Endothelial cell of umbilical vein (primary cell): ENCODE measurements around the gene SLC18A3. TPM values are rescaled to one million over a fixed set of nuclear protein-coding genes. Genes with fewer than 3 reads are reported as not detected.

ENCODE experiments used
- BruUV-seq: library from RNA; stranded (reverse); fragments of 400-500 nt; replicated peaks from 2 replicates; lab custom pipeline; 2021; lab: Mats Ljungman, UMichigan
- CTCF ChIA-PET: fragments of 300-600, 350-600 bp; sonication (Branson Sonifier 250); formaldehyde crosslinking; loops from one replicate; lab custom pipeline; 2021; ENCODE audit warnings: antibody characterized with exemption, inconsistent platforms; lab: Charles Lee
- POLR2A ChIA-PET: fragments of 300-600, 350-600 bp; sonication (Branson Sonifier 250); formaldehyde crosslinking; loops from one replicate; lab custom pipeline; 2021; ENCODE audit warnings: antibody characterized with exemption, inconsistent platforms; lab: Charles Lee
- DNase-seq: peaks from one replicate; pipeline ENCODE4 v3.0.0-alpha.2; 2011; ENCODE audit warnings: low read depth, low spot score
- FAIRE-seq: peaks from 2 replicates; lab custom pipeline; 2011; peaks lifted over from hg19 to GRCh38; lab: Jason Lieb, UNC
- H2AFZ ChIP-seq: 2 replicates; pipeline ENCODE4 v1.6.0; 2012; ENCODE audit warnings: low read depth, low read length, control low read depth, inconsistent platforms
- H3K27ac ChIP-seq: 2 replicates; pipeline ENCODE4 v1.5.1; 2011; ENCODE audit warnings: low read depth, mild to moderate bottlenecking, control low read depth, low read length, moderate library complexity; ENCODE audit not compliant: insufficient read depth
- H3K27me3 ChIP-seq, 2 experiments: 2 replicates each; pipeline versions ENCODE4 v1.6.0 to v1.6.1; 2011; ENCODE audit warnings: low read length in 2 of 2, mixed read lengths in 1 of 2; ENCODE audit not compliant: control insufficient read depth in 2 of 2, insufficient read depth in 2 of 2
- H3K36me3 ChIP-seq, 2 experiments: 2 replicates in 1 of 2; 3 replicates in 1 of 2; pipeline ENCODE4 v1.5.1; 2011; ENCODE audit warnings: low read length in 2 of 2, mild to moderate bottlenecking in 1 of 2, moderate library complexity in 1 of 2; ENCODE audit not compliant: control insufficient read depth in 2 of 2, insufficient read depth in 2 of 2; ENCODE audit errors: extremely low read depth in 1 of 2
- H3K4me1 ChIP-seq: 3 replicates; pipeline ENCODE4 v1.5.1; 2011; ENCODE audit warnings: mild to moderate bottlenecking, low read length; ENCODE audit not compliant: control insufficient read depth, insufficient read depth; ENCODE audit errors: extremely low read depth
- H3K4me2 ChIP-seq: 2 replicates; pipeline ENCODE4 v1.6.1; 2011; ENCODE audit warnings: low read length, control low read depth, mixed read lengths; ENCODE audit not compliant: insufficient read depth
- H3K4me3 ChIP-seq, 3 experiments: fragments of 200-600 bp in 1 of 3; sonication (generic), shearing (Covaris generic) in 1 of 3; replicated peaks in 1 of 3; 2 replicates each; pipeline ENCODE4 v1.5.1; 2011 to 2016; ENCODE audit warnings: control low read depth in 3 of 3, low read length in 3 of 3, mild to moderate bottlenecking in 2 of 3, inconsistent platforms in 1 of 3, low read depth in 1 of 3, moderate library complexity in 1 of 3; ENCODE audit not compliant: insufficient read depth in 1 of 3
- H3K79me2 ChIP-seq: 2 replicates; pipeline ENCODE4 v1.6.0; 2012; ENCODE audit warnings: low read length, inconsistent platforms; ENCODE audit not compliant: control insufficient read depth, insufficient read depth
- H3K9ac ChIP-seq: replicated peaks from 2 replicates; pipeline ENCODE3; 2011; ENCODE audit warnings: low read length, control low read depth; ENCODE audit not compliant: insufficient read depth; ENCODE audit errors: extremely low read depth
- H3K9me1 ChIP-seq: replicated peaks from 3 replicates; pipeline ENCODE4 v1.6.0; 2011; ENCODE audit warnings: mild to moderate bottlenecking, low read length; ENCODE audit not compliant: control insufficient read depth, insufficient read depth; ENCODE audit errors: extremely low read depth
- H3K9me3 ChIP-seq: replicated peaks from 2 replicates; pipeline ENCODE4 v1.5.1; 2012; ENCODE audit warnings: low read length, inconsistent platforms; ENCODE audit not compliant: control insufficient read depth, insufficient read depth
- H4K20me1 ChIP-seq: replicated peaks from 2 replicates; pipeline ENCODE3; 2011; ENCODE audit warnings: mild to moderate bottlenecking, low read length; ENCODE audit not compliant: control insufficient read depth, insufficient read depth; ENCODE audit errors: extremely low read depth
- EZH2 ChIP-seq: IDR thresholded peaks from 2 replicates; pipeline ENCODE4 v1.6.1; 2012; ENCODE audit warnings: borderline replicate concordance, low read depth, mild to moderate bottlenecking, moderate library complexity, low read length, inconsistent platforms; ENCODE audit not compliant: severe bottlenecking
- FOS ChIP-seq: IDR thresholded peaks from 2 replicates; pipeline ENCODE4 v1.6.1; 2011; ENCODE audit warnings: mild to moderate bottlenecking, low read length, moderate library complexity, borderline replicate concordance; ENCODE audit not compliant: insufficient read depth
- JUN ChIP-seq: IDR thresholded peaks from 2 replicates; pipeline ENCODE4 v1.6.1; 2011; ENCODE audit warnings: borderline replicate concordance, low read depth; ENCODE audit not compliant: insufficient read length, insufficient read depth
- MYC ChIP-seq: IDR thresholded peaks from one replicate; pipeline ENCODE4 v1.6.1; 2011; ENCODE audit warnings: mild to moderate bottlenecking, low read depth, low read length
- POLR2A ChIP-seq: IDR thresholded peaks from 2 replicates; pipeline ENCODE4 v1.6.1; 2012; ENCODE audit warnings: low read depth, mild to moderate bottlenecking, control low read depth, low read length
- POLR2AphosphoS5 ChIP-seq: IDR thresholded peaks from 2 replicates; pipeline ENCODE4 v1.6.1; 2012; ENCODE audit warnings: low read depth, mild to moderate bottlenecking, control low read depth, low read length, moderate library complexity; ENCODE audit not compliant: insufficient read depth
- dilution Hi-C: fragments of 300-500 bp; cut with MboI; formaldehyde crosslinking; loops from one replicate; pipeline ENCODE4 v1.15.0; 2019; ENCODE audit warnings: low sequenced_read_pairs; ENCODE audit not compliant: extremely low pct_ligation_motif_present
- intact Hi-C: fragments of 100-400 bp; cut with micrococcal nuclease; formaldehyde crosslinking; loops from one replicate; pipeline ENCODE4 v1.10.0; 2022
- polyA plus RNA-seq, 4 experiments: library from polyadenylated mRNA; depleted of rRNA in 3 of 4; stranded (reverse) in 3 of 4; unstranded in 1 of 4; fragments of >200 nt; gene quantifications; 2 replicates each; pipeline versions ENCODE4 v1.2.1 to v1.2.3, GENCODE V29; 2011 to 2012; ENCODE audit warnings: missing spikeins in 1 of 4
- total RNA-seq: library from RNA; stranded (reverse); gene quantifications from 2 replicates; pipeline ENCODE4 v1.2.3, GENCODE V29; 2021
- TF ChIP-seq, protein P1 (sequence below): IDR thresholded peaks from 2 replicates; pipeline ENCODE4 v1.6.1; 2011; ENCODE audit not compliant: insufficient read depth, insufficient read length
- TF ChIP-seq, protein P2 (sequence below), 2 donors: IDR thresholded peaks; 1 replicate in 1 of 2; 2 replicates in 1 of 2; pipeline ENCODE4 v1.5.1; 2011; ENCODE audit warnings: low read length in 2 of 2, mild to moderate bottlenecking in 2 of 2, moderate library complexity in 2 of 2, control low read depth in 1 of 2, inconsistent platforms in 1 of 2, low read depth in 1 of 2; ENCODE audit not compliant: insufficient read depth in 1 of 2; ENCODE audit errors: extremely low read depth in 1 of 2

SLC18A3 gene
- total and polyA plus RNA-seq, 2 donors (not counting 3 experiments of a cell fraction or from before 2014, with no cell fraction given): not detected

DNA sequence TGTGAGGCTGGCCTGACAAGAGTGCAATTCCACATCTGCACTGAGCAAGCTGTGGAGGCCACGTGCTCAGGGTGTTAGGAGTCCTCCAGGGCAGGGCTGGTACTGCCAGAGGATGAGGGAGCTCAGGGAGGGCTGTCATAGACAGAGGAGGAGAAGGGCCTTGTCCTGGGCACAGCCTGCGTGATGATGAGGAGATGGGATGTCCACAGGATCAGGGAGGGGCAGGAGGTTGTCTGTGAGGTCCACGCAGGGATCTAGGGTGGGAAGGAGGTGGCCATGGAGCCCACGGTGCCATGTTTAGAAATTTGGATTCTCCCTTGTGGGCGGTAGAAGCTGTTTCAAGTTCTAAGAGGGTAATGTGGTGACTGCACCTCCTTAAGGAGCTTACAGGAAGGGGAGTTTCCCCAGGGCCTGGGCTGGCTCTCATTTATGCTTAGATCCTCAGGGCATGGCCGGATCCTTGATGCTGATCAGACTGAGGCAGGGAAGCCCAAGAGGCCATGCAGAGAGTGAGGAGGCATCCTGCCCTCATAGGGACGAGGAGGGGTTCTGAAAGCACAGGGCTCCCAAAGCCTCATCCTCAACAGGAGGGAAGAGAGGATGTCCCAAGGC, 34.0 kb downstream of the SLC18A3 start:
- Histone ChIP-seq H3K27me3 (peaks cover 0 to 4% of the 10 kb centered on the region in 2 experiments), H2AFZ (no peak overlapping the region), H3K4me1 (no peaks in the 10 kb centered on the region), H3K9ac (no peak overlapping the region), H3K27ac (no peak overlapping the region), H3K9me1 (no peaks in the 10 kb centered on the region), H3K9me3 (no peaks in the 10 kb centered on the region), H3K4me2 (no peak overlapping the region), H3K36me3 (no peaks in the 10 kb centered on the region), H3K4me3 (no peak overlapping the region), H4K20me1 (no peaks in the 10 kb centered on the region), H3K79me2 (no peaks in the 10 kb centered on the region)
- ChIA-PET CTCF (interaction anchor here (1.6 kb wide), 1 partner anchor 12 kb away, joined by 4 read pairs; no protein-coding TSS in a partner anchor), POLR2A (no interaction called here)
- DNase-seq: no peak
- intact Hi-C loops (no loop called here), dilution Hi-C loops (no loop called here)
- no peak for TF ChIP-seq EZH2
- TF ChIP-seq POLR2AphosphoS5: no peak
- no peak for TF ChIP-seq POLR2A
- no peak for TF ChIP-seq FOS
- TF ChIP-seq MYC: no peak
- BruUV-seq: no TSS peak
- no peak for FAIRE-seq

DNA sequence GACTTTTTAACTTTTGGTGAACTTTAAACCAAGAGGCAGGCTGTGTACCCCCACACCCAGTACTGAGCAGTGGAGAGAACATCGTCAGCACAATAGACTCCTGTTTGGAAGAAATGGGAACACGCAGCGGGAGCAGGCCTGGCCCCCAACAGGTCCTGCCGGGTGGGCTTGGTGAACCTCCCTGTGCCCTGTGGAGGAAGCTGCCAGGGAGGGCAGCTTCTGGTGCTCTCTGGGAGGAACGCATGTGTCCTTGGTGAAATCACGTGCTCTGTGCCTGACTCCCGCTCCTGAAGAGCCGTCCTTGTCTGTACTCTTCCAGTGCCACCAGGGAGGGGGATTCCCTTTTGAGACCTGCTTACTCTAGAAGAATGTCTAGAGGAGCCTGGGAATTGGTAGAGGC, 35.3 kb downstream of the SLC18A3 start:
- Histone ChIP-seq H3K4me3 (no peak overlapping the region), H3K4me2 (no peak overlapping the region), H3K27me3 (peaks cover 0 to 2% of the 10 kb centered on the region in 2 experiments), H3K9me1 (no peaks in the 10 kb centered on the region), H3K4me1 (no peaks in the 10 kb centered on the region), H2AFZ (no peak overlapping the region), H3K9ac (no peak overlapping the region), H3K79me2 (no peaks in the 10 kb centered on the region), H3K36me3 (no peaks in the 10 kb centered on the region), H3K27ac (no peak overlapping the region), H4K20me1 (no peaks in the 10 kb centered on the region), H3K9me3 (no peaks in the 10 kb centered on the region)
- TF ChIP-seq, protein P1, sequence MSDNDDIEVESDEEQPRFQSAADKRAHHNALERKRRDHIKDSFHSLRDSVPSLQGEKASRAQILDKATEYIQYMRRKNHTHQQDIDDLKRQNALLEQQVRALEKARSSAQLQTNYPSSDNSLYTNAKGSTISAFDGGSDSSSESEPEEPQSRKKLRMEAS: no peak
- no peak for TF ChIP-seq FOS
- no peak for TF ChIP-seq MYC
- no peak for TF ChIP-seq EZH2
- TF ChIP-seq JUN: no peak
- TF ChIP-seq POLR2A: no peak
- TF ChIP-seq, protein P2, sequence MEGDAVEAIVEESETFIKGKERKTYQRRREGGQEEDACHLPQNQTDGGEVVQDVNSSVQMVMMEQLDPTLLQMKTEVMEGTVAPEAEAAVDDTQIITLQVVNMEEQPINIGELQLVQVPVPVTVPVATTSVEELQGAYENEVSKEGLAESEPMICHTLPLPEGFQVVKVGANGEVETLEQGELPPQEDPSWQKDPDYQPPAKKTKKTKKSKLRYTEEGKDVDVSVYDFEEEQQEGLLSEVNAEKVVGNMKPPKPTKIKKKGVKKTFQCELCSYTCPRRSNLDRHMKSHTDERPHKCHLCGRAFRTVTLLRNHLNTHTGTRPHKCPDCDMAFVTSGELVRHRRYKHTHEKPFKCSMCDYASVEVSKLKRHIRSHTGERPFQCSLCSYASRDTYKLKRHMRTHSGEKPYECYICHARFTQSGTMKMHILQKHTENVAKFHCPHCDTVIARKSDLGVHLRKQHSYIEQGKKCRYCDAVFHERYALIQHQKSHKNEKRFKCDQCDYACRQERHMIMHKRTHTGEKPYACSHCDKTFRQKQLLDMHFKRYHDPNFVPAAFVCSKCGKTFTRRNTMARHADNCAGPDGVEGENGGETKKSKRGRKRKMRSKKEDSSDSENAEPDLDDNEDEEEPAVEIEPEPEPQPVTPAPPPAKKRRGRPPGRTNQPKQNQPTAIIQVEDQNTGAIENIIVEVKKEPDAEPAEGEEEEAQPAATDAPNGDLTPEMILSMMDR (IDR thresholded peaks at IDR 0.05; ENCODE audit: extremely low read depth in 1 of 2, insufficient read depth in 1 of 2, low read depth in 1 of 2, low read length in 2 of 2): no peak
- no TSS peak for BruUV-seq
- DNase-seq (no peak), FAIRE-seq (no peak)
- intact Hi-C loops: no loop called here
- ChIA-PET POLR2A (no interaction called here), CTCF (interaction anchor here (1.6 kb wide), 1 partner anchor 10 kb away, joined by 4 read pairs; no protein-coding TSS in a partner anchor)
- dilution Hi-C loops: no loop called here
